K562 (cell line): ENCODE measurements around the gene KCNJ4. TPM values are rescaled to one million over a fixed set of nuclear protein-coding genes. Genes with fewer than 3 reads are reported as not detected.

Experiments used
- ATAC-seq: fragments of 200-7000 bp; cut with Tn5 transposase; 3 replicates; pipeline ENCODE4 v1.9.1; 2020; ENCODE audit warnings: moderate library complexity
- BruUV-seq: library from RNA; stranded (reverse); fragments of 400-500 nt; replicated peaks from 2 replicates; lab custom pipeline; 2021; lab: Mats Ljungman, UMichigan
- CTCF ChIA-PET: fragments of 300-600 bp; formaldehyde crosslinking; extraction: SDS; loops from one replicate; lab custom pipeline; 2021; ENCODE audit warnings: low intra/inter-chr PET ratio; lab: Yijun Ruan, JAX
- POLR2A ChIA-PET: fragments of 300-600, 350-650 bp; sonication (Branson Sonifier 250); formaldehyde crosslinking; extraction: SDS; loops from one replicate; lab custom pipeline; 2021; ENCODE audit warnings: antibody characterized with exemption, inconsistent platforms; lab: Yijun Ruan, JAX
- DNase-seq, 4 experiments: peaks; one replicate each; pipeline versions ENCODE4 v3.0.0 to v3.0.0-alpha.2; 2011 to 2018; ENCODE audit warnings: low spot score in 3 of 4, mixed read lengths in 3 of 4; ENCODE audit errors: extremely low read depth in 1 of 4
- FAIRE-seq: peaks from 2 replicates; lab custom pipeline; 2011; peaks lifted over from hg19 to GRCh38; lab: Jason Lieb, UNC
- H2AFZ ChIP-seq: 2 replicates; pipeline ENCODE4 v1.6.0; 2011; ENCODE audit warnings: low read depth, low read length, control low read depth, inconsistent platforms
- H3K27ac ChIP-seq: fragments of 200-600 bp; 3 replicates; pipeline ENCODE4 v1.8.0; 2011; ENCODE audit warnings: low read depth, mild to moderate bottlenecking, control low read depth, inconsistent platforms, low read length, moderate library complexity, mixed read lengths; ENCODE audit errors: extremely low read depth
- H3K27me3 ChIP-seq, 2 experiments: fragments of 300-600 bp in 1 of 2; 2 replicates in 1 of 2; 3 replicates in 1 of 2; pipeline versions ENCODE4 v1.6.0 to v1.8.0; 2011; ENCODE audit warnings: inconsistent platforms in 2 of 2, low read length in 2 of 2, mild to moderate bottlenecking in 1 of 2, mixed read lengths in 1 of 2, moderate library complexity in 1 of 2; ENCODE audit not compliant: control insufficient read depth in 2 of 2, insufficient read depth in 2 of 2
- H3K36me3 ChIP-seq: fragments of 300-600 bp; 3 replicates; pipeline ENCODE4 v1.8.0; 2011; ENCODE audit warnings: mild to moderate bottlenecking, low read length, inconsistent platforms; ENCODE audit not compliant: control insufficient read depth, insufficient read depth
- H3K4me1 ChIP-seq, 2 experiments: fragments of 200-600 bp in 1 of 2; replicated peaks in 1 of 2; 2 replicates in 1 of 2; 3 replicates in 1 of 2; pipeline versions ENCODE4 v1.5.1 to v1.8.0; 2011; ENCODE audit warnings: inconsistent platforms in 2 of 2, low read length in 2 of 2, mild to moderate bottlenecking in 1 of 2, mixed read lengths in 1 of 2, moderate library complexity in 1 of 2; ENCODE audit not compliant: control insufficient read depth in 2 of 2, insufficient read depth in 2 of 2
- H3K4me2 ChIP-seq: 2 replicates; pipeline ENCODE4 v1.6.1; 2011; ENCODE audit warnings: low read length, control low read depth, inconsistent platforms, mixed read lengths; ENCODE audit not compliant: insufficient read depth
- H3K4me3 ChIP-seq: fragments of 200-600 bp; sonication (generic), shearing (Covaris generic); 2 replicates; pipeline ENCODE4 v1.5.1; 2016; ENCODE audit warnings: control low read depth, inconsistent platforms
- H3K79me2 ChIP-seq: fragments of 200-600 bp; 3 replicates; pipeline ENCODE4 v1.8.0; 2011; ENCODE audit warnings: low read length, inconsistent platforms; ENCODE audit not compliant: control insufficient read depth, insufficient read depth
- H3K9ac ChIP-seq, 2 experiments: 2 replicates each; pipeline versions ENCODE4 v1.6.0 to v1.6.1; 2011; ENCODE audit warnings: low read depth in 2 of 2, low read length in 2 of 2, control low read depth in 1 of 2, inconsistent platforms in 1 of 2, mild to moderate bottlenecking in 1 of 2, mixed read lengths in 1 of 2; ENCODE audit not compliant: insufficient read depth in 1 of 2
- H3K9me1 ChIP-seq: one replicate; pipeline ENCODE4 v1.6.0; 2011; ENCODE audit warnings: inconsistent platforms, mild to moderate bottlenecking, low read length, moderate library complexity; ENCODE audit not compliant: control insufficient read depth, insufficient read depth
- H3K9me3 ChIP-seq: replicated peaks from 2 replicates; pipeline ENCODE4 v1.5.1; 2011; ENCODE audit warnings: low read depth, low read length, inconsistent platforms; ENCODE audit not compliant: control insufficient read depth, insufficient read depth
- H4K20me1 ChIP-seq: replicated peaks from 2 replicates; pipeline ENCODE4 v1.6.1; 2011; ENCODE audit warnings: low read length, inconsistent platforms, mixed read lengths; ENCODE audit not compliant: control insufficient read depth, insufficient read depth
- GTF2F1 ChIP-seq: IDR thresholded peaks from 2 replicates; pipeline ENCODE4 v1.6.1; 2011; ENCODE audit warnings: low read depth, low read length, improper control_type of control experiment
- NCOA2 ChIP-seq, 2 experiments: fragments of 450-650 bp; IDR thresholded peaks; 2 replicates each; pipeline ENCODE4 v1.6.1; 2018; ENCODE audit warnings: mild to moderate bottlenecking in 2 of 2, moderate library complexity in 1 of 2; ENCODE audit not compliant: partially characterized antibody in 2 of 2
- PHB ChIP-seq: fragments of 250-450 bp; sonication (Bioruptor Pico); IDR thresholded peaks from 2 replicates; pipeline ENCODE4 v1.5.0; 2021
- POLR2A ChIP-seq: fragments of 450-650 bp; conservative IDR thresholded peaks from 2 replicates; pipeline ENCODE4 v1.6.1; 2016
- POLR2AphosphoS2 ChIP-seq: IDR thresholded peaks from 2 replicates; pipeline ENCODE4 v1.6.1; 2012; ENCODE audit warnings: low read length, improper control_type of control experiment
- POLR2AphosphoS5 ChIP-seq: IDR thresholded peaks from 2 replicates; pipeline ENCODE4 v1.6.1; 2011; ENCODE audit warnings: mild to moderate bottlenecking, low read depth, low read length, moderate library complexity; ENCODE audit not compliant: control insufficient read depth, insufficient read depth
- POLR2B ChIP-seq: fragments of 450-650 bp; IDR thresholded peaks from 2 replicates; pipeline ENCODE4 v1.6.1; 2018; ENCODE audit warnings: low read depth; ENCODE audit not compliant: partially characterized antibody
- SMAD3 ChIP-seq: fragments of 450-650 bp; formaldehyde crosslinking; conservative IDR thresholded peaks from 2 replicates; pipeline ENCODE4 v1.4.0; 2020; ENCODE audit warnings: mild to moderate bottlenecking
- SUPT5H ChIP-seq: fragments of 450-650 bp; IDR thresholded peaks from 2 replicates; pipeline ENCODE4 v1.6.1; 2016
- TRIM28 ChIP-seq: fragments of 450-650 bp; IDR thresholded peaks from 2 replicates; pipeline ENCODE4 v1.6.1; 2017
- ZNF24 ChIP-seq: fragments of 450-650 bp; IDR thresholded peaks from 2 replicates; pipeline ENCODE4 v1.6.1; 2016
- ZNF644 ChIP-seq: fragments of 200-800 bp; sonication (Bioruptor generic); IDR thresholded peaks from 2 replicates; pipeline ENCODE4 v1.6.1; 2016; ENCODE audit warnings: low read depth, missing genetic modification characterization, missing compliant biosample characterization
- WGBS: fragments of 100-300 bp; shearing (Covaris generic); methylation state at CpG from one replicate; pipeline ENCODE4 v1.1.6; 2016; ENCODE audit warnings: low coverage, mixed read lengths; ENCODE audit not compliant: insufficient coverage; ENCODE audit errors: missing lambda C conversion rate; 5-methylcytosine and 5-hydroxymethylcytosine counted together
- in situ Hi-C: fragments of 300-500 bp; cut with MboI; formaldehyde crosslinking; loops from 4 replicates; pipeline ENCODE4 v1.15.0; 2018; ENCODE audit warnings: inconsistent platforms, mixed read lengths
- intact Hi-C: fragments of 100-400 bp; cut with micrococcal nuclease; formaldehyde crosslinking; loops from 2 replicates; pipeline ENCODE4 v1.14.2; 2022
- polyA plus RNA-seq, 8 experiments: library from polyadenylated mRNA; depleted of rRNA in 4 of 8; stranded (reverse) in 5 of 8; unstranded in 3 of 8; fragments of >200 nt; fragmentation: Nextera tagmentation in 2 of 8; fragmentation: Illumina TruSeq in 1 of 8; extraction: Ambion mirVana in 2 of 8; extraction: Trizol in 1 of 8; gene quantifications; 2 replicates each; pipeline versions ENCODE4 v1.2.1 to v1.2.3, GENCODE V29; 2011 to 2014; ENCODE audit warnings: inconsistent platforms in 1 of 8, missing spikeins in 1 of 8
- total RNA-seq, 7 experiments: library from RNA; depleted of rRNA in 6 of 7; stranded (reverse); fragments of >200 nt in 6 of 7; fragmentation: Illumina TruSeq in 2 of 7; extraction: Trizol in 2 of 7; gene quantifications; 2 replicates each; pipeline versions ENCODE4 v1.2.1 to v1.2.3, GENCODE V29; 2011 to 2021; ENCODE audit warnings: low replicate concordance in 1 of 7
- TF ChIP-seq, protein P1 (sequence below): fragments of 450-650 bp; IDR thresholded peaks from 2 replicates; pipeline ENCODE4 v1.7.1; 2018; ENCODE audit warnings: mild to moderate bottlenecking, low read depth; ENCODE audit not compliant: partially characterized antibody

Gene KCNJ4
- total and polyA plus RNA-seq, 9 of the 15 experiments (the other 6 are each of a cell fraction or from before 2014, with no cell fraction given): 0.07 to 0.55 (median 0.09) TPM; not detected in 4

- Histone ChIP-seq H3K79me2 (peaks cover 3% of the 10 kb centered on the region), H3K9me1 (peaks cover 3% of the 10 kb centered on the region), H3K9ac (no peak overlapping the region), H3K9me3 (no peaks in the 10 kb centered on the region), H3K27ac (0 out of 3 replicates have a peak overlapping the region, but pooled peaks have one; percentile 25), H2AFZ (no peak overlapping the region), H3K36me3 (peaks cover 94% of the 10 kb centered on the region), H3K4me1 (no peaks in the 10 kb centered on the region), H3K4me2 (no peak overlapping the region), H3K27me3 (no peaks in the 10 kb centered on the region), H4K20me1 (no peaks in the 10 kb centered on the region), H3K4me3 (no peak overlapping the region)
- peak; percentile 17; the same call in 2 of the 3 replicates for ATAC-seq
- BruUV-seq: no TSS peak
- ChIA-PET POLR2A (interaction anchor here (0.6 to 2.9 kb wide), 6 partner anchors 8 to 641 kb away, joined by 3 to 13 read pairs (median 5); partner anchors contain the start of gene EIF3L), CTCF (no interaction called here)
- no peak for FAIRE-seq
- 88% methylated on average over 7 of the region's 7 CpGs for WGBS
- no peak for DNase-seq
- in situ Hi-C loops (no loop called here), intact Hi-C loops (no loop called here)
- no peak for TF ChIP-seq ZNF644 (tag)
- TF ChIP-seq, protein P1, sequence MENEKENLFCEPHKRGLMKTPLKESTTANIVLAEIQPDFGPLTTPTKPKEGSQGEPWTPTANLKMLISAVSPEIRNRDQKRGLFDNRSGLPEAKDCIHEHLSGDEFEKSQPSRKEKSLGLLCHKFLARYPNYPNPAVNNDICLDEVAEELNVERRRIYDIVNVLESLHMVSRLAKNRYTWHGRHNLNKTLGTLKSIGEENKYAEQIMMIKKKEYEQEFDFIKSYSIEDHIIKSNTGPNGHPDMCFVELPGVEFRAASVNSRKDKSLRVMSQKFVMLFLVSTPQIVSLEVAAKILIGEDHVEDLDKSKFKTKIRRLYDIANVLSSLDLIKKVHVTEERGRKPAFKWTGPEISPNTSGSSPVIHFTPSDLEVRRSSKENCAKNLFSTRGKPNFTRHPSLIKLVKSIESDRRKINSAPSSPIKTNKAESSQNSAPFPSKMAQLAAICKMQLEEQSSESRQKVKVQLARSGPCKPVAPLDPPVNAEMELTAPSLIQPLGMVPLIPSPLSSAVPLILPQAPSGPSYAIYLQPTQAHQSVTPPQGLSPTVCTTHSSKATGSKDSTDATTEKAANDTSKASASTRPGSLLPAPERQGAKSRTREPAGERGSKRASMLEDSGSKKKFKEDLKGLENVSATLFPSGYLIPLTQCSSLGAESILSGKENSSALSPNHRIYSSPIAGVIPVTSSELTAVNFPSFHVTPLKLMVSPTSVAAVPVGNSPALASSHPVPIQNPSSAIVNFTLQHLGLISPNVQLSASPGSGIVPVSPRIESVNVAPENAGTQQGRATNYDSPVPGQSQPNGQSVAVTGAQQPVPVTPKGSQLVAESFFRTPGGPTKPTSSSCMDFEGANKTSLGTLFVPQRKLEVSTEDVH: peak; percentile 21
- no peak for TF ChIP-seq TRIM28
- TF ChIP-seq SMAD3: no peak
- TF ChIP-seq NCOA2 (IDR thresholded peaks at IDR 0.05; ENCODE audit: partially characterized antibody in 2 of 2): no peak
- TF ChIP-seq POLR2A: peak; percentile 59; the same call in 1 of the 2 replicates
- peak; percentile 45; the same call in 1 of the 2 replicates for TF ChIP-seq SUPT5H
- TF ChIP-seq ZNF24: no peak
- no peak for TF ChIP-seq PHB (CRISPR knock-in tag)
- TF ChIP-seq POLR2B: peak; percentile 34
- 0 out of 2 replicates have a peak, but pooled peaks have one; percentile 13 for TF ChIP-seq POLR2AphosphoS5
- TF ChIP-seq GTF2F1: no peak
- peak; percentile 72; the same call in 1 of the 2 replicates for TF ChIP-seq POLR2AphosphoS2
These were observed 34.7 kb upstream of the KCNJ4 start for GRCh38 chr22:38489561-38490145.
